Testis (tissue), 2 donors: ENCODE data around the gene IL1RAP.

ENCODE experiments used
- POLR2A ChIP-seq: fragments of 450-650 bp; IDR thresholded peaks from one replicate; pipeline ENCODE4 v1.6.1; 2017; ENCODE audit warnings: antibody characterized with exemption, mild to moderate bottlenecking, moderate library complexity
- TF ChIP-seq, protein P1 (sequence below), 3 experiments: fragments of 450-650 bp in 2 of 3; fragments of 200-600 bp in 1 of 3; sonication (generic) in 1 of 3; IDR thresholded peaks; one replicate each; pipeline ENCODE4 v1.5.1; 2016 to 2019; ENCODE audit warnings: antibody characterized with exemption in 3 of 3, mild to moderate bottlenecking in 2 of 3, moderate library complexity in 1 of 3

DNA sequence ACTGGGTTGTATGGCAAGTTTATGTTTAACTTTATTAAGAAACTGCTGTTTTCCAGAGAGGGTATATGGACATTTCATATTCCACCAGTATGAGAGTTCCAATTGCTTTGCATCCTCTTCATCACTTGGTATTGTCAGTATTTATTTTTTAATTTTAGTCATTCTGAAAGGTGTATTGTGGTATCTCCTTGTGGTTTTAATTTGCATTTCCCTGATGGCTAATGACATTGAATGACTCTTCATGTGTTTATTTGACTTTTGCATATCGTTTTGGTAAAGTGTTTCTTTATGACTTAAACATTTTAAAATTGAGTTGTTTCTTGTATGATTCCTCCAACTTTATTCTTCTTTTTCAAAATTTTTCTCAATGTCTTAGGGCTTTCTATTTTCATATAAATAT is 44.4 kb downstream of the IL1RAP start:
- TF ChIP-seq, protein P1, sequence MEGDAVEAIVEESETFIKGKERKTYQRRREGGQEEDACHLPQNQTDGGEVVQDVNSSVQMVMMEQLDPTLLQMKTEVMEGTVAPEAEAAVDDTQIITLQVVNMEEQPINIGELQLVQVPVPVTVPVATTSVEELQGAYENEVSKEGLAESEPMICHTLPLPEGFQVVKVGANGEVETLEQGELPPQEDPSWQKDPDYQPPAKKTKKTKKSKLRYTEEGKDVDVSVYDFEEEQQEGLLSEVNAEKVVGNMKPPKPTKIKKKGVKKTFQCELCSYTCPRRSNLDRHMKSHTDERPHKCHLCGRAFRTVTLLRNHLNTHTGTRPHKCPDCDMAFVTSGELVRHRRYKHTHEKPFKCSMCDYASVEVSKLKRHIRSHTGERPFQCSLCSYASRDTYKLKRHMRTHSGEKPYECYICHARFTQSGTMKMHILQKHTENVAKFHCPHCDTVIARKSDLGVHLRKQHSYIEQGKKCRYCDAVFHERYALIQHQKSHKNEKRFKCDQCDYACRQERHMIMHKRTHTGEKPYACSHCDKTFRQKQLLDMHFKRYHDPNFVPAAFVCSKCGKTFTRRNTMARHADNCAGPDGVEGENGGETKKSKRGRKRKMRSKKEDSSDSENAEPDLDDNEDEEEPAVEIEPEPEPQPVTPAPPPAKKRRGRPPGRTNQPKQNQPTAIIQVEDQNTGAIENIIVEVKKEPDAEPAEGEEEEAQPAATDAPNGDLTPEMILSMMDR (IDR thresholded peaks at IDR 0.05): no peak
- no peak for TF ChIP-seq POLR2A
